Umbilical cord (tissue), 2 donors: ENCODE measurements around the gene PARK7. TPM values are rescaled to one million over a fixed set of nuclear protein-coding genes. Genes with fewer than 3 reads are reported as not detected.
"Not testable (repeated sequence)": the region's sequence is repeated elsewhere in the genome, so short reads cannot be mapped to it uniquely, and the experiment has no call there.

Experiments
- DNase-seq: peaks from one replicate; pipeline ENCODE4 v3.0.0-alpha.2; 2015; ENCODE audit warnings: low spot score
- total RNA-seq: library from RNA; depleted of rRNA; stranded (reverse); fragments of >200 nt; gene quantifications from one replicate; pipeline ENCODE4 v1.2.3, GENCODE V29; 2014; ENCODE audit warnings: low replicate concordance; ENCODE audit not compliant: insufficient read depth

The PARK7 gene
- total RNA-seq, 1 donor from 2014 or later: 160 TPM

DNA sequence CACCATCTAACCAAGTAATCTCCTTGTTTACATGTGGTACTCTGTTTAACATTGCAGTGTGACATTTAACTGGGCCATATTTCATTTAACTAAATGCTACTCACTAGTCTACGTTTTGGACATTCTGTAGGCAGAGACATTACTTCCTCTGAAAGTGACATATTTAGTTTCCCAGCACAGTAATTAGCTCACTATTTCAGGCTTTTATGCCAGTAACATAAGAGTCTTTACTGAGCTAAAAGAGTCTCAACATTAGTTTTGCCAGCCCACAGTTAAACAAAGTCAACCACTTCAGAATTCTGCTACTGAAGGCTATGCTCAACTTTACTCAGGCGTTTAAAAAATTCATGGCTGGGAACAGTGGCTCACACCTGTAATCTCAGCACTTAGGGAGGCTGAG is 18.3 kb upstream of the PARK7 start:
- no peak for DNase-seq

DNA sequence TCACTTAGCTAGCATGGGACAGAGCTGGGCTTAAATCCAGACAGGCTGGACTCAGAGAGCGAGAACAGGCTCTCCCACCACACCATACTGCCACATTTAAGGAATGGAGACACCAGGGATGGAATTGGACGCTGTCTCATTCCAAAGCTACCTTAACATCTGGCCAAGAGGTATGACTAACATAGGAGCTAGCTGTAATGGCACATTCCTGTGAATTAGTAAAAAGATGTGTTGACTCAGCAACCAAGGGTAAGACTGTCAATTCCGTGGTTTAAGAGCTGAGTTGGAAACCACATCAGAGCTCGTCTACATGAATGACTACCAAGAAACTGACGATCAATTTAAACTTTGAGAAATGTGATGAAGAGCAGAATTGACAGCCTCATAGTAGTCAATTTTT is 12.6 kb upstream of the PARK7 start:
- no peak for DNase-seq

DNA sequence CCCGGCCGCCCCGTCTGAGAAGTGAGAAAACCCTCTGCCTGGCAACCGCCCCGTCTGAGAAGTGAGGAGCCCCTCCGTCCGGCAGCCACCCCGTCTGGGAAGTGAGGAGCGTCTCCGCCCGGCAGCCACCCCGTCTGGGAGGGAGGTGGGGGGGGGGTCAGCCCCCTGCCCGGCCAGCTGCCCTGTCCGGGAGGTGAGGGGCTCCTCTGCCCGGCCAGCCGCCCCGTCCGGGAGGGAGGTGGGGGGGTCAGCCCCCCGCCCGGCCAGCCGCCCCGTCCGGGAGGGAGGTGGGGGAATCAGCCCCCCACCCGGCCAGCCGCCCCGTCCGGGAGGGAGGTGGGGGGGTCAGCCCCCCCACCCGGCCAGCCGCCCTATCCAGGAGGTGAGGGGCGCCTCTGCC is 8.7 kb upstream of the PARK7 start:
- not testable (repeated sequence) for DNase-seq

DNA sequence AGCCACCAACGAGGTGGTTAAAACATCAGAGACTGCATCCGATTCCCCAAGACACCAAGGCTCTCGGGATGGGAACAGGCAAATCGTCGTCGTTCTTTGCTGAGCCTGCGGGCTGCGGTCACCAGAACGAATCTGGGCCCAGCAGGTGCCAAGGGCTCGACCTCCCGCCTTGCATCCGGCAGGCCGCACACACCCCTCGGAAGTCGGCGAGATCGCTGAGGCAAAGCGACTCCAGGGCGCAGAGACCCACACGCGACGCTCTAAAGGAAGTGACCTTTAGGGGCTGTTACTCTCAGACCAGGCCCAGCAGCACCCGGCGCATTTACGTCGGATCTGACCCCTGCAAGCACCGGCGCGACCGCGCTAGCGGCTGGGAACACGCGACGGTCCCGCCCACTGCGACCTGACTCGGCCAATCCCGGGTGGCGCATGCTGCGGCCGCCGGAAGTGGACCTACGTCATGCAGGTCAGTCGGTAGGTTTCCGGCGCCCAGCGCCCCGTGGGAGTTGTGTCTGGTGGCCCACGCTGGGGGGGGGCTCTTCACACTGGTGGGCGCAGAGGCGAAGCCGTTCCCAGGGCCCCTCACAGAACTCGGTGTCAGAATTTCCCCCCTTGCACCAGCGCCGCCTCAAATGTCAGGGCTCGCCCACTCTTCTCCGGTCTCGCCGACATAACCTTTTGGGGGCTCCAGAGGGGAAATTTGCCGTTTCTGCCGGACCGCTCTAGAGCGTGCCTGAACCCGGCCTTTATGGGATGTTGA is 7.5 kb upstream of the PARK7 start:
- DNase-seq: peak; percentile 94

DNA sequence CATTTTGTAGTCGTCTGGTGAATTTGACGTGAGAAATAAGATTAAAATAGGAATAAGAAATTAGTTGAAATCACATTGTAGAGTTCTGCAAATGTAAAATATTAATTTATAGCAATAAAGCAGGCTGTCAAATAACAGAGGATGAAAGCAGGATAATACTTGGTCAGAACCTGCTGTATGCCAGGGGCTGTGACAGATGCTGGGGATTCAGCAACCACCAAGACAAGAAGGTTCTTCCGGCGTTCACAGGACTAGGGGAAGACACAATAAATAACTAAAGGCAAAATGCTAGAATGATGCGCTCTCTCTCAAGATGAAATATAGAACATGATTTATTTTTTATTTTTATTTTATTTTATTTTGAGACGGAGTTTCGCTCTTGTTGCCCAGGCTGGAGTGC is 6.8 kb upstream of the PARK7 start:
- no peak for DNase-seq

DNA sequence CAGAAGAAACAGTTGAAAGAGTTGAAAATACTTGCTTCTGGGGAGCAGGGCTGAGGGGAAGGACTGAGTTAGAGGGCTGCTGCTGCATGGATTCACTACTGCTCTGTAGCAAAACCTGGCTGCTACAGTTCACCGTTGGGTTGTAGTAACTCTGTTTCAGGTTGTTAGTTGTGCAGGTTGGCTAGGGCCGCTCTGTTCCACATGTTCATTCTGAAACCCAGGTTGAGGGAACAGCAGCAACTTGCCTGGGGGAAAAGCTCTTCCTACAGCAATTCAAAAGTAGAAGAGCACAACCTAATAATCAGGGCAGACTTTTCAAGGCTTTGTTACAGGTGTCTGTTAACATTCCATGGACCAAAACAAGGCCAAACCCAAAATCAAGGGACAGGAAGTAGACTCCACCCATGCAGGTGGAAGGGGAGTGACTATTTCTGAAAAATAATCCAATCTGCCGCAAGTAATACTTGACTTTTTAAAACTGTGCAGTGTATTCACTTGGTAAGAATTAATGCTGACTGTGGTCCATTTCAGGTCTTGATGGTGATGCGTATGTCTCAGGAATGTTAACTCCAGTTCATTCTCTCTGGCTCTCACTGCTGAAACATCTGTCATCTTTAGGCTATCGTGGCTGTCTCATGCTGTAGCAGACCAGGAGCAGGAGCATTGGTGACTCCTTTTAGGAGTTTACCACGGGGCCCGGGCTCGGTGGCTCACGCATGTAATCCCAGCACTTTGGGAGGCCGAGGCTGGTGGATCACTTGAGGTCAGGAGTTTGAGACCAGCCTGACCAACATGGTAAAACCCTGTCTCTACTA is 5.1 kb upstream of the PARK7 start:
- DNase-seq: no peak

DNA sequence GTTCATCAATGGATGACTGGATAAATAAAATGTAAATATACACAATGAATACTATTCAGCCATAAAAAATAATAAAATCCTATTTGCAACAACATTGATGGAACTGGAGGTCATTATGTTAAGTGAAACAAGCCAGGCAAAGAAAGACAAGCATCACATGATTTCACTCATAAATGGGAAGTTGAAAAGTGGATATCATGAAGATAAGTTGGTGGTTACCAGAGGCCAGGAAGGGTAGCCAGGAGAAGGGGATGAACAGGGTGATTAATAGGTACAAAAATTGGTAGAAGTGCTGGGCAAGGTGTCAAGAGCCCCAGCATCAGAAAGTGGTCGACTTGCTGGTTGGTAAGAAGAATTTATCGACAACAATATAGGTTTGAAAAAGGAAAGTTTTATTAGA is 1.3 kb upstream of the PARK7 start:
- no peak for DNase-seq

DNA sequence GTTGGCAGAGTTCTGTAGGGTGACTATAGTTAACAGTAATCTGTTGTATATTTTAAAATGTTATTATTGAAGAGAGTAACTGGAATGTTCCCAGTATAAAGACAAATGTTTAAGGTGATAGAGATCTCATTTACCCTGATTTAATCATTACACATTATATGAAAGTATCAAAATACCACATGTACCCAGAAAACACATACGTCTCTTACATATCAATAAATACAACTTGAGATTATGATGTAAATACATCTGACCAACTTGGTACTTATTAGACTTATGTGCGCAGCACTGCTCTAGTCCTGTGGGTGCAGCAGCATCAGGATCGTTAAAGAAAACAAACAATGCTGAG is 670 bp upstream of the PARK7 start:
- no peak for DNase-seq

DNA sequence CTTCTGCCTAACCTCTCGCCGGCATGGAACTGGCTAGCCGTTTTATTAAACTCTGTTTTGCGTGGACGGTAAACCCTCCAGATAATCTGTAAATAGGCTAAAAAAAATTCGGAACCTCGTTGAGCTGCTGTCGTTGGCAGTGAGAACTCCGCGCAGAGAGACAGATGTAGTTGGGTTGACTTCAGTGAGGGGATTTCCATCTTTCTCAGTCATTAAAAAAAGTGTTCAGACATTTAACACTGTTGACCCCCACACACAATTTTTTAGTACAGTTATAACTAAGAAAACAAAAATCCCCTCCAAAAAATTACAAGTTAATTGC is 464 bp downstream of the PARK7 start:
- DNase-seq: no peak

DNA sequence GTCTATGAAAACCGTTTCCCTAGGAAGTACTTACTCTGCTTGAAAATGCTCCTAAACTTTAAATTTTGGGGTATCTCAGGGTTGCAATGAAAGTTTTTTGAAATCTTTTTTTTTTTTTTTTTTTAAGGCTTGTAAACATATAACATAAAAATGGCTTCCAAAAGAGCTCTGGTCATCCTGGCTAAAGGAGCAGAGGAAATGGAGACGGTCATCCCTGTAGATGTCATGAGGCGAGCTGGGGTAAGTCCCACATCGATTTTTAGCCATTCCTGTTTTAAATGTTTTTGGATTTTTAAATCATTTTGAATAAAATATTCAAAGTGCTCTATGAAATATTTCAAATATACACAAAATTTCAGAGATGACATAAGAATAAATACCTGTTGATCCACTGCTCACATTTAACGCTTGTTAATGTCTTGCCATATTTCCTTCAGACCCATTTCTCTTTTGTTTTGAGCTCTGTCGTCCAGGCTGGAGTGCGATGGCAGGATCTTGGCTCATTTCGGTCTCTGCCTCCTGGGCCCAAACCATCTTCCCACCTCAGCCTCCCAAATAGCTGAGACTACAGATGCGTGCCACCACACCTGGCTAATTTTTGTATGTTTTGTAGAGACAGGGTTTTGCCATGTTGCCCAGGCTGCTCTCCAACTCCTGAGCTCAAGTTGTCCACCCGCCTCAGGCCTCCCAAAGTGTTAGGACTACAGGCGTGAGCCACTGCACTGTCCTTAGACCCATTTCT is 1.3 kb downstream of the PARK7 start:
- no peak for DNase-seq

DNA sequence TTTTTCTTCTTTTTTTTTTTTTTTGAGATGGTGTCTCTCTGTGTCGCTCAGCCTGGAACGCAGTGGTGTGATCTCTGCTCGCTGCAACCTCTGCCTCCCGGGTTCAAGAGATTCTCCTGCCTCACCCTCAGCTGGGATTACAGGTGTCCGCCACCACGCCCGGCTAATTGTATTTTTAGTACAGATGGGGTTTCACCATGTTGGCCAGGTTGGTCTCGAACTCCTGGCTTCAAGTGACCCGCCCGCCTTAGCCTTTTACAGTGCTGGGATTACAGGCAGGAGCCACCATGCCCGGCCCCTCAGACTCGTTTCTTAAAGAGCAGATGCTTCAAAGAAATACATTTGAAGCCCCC is 1.8 kb downstream of the PARK7 start:
- DNase-seq: not testable (repeated sequence)

DNA sequence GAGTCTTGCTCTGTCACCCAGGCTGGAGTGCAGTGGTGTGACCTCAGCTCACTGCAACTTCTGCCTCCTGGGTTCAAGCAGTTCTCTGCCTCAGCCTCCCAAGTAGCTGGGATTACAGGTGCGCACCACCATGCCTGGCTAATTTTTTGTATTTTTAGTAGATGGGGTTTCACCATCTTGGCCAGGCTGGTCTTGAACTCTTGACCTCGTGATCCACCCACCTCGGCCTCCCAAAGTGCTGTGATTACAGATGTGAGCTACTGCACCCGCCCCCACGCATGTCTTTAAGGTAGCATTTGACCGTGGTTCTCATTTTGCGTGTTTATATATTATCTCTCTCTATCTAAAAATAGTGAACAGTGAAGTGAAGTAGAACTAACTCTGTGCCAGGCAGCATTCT is 2.3 kb downstream of the PARK7 start:
- DNase-seq: not testable (repeated sequence)

DNA sequence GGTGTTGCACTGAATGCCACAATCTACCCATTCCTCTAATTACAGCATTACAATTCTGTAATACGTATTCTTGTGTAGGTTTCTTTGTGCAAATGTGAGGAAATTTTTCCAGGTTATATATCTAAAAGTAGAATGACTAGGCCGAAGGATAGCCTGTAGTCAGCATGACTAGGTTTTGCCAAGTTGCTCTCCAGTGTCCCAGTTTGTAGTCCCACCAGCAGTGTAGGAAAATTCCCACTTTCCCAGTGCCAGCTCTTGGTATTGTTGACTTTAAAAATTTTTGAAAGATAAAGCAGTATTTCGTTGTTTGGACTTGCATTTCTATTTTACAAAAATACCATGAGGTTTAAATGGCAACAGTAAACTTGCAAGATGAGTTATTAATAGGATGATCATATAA is 3.0 kb downstream of the PARK7 start:
- no peak for DNase-seq

DNA sequence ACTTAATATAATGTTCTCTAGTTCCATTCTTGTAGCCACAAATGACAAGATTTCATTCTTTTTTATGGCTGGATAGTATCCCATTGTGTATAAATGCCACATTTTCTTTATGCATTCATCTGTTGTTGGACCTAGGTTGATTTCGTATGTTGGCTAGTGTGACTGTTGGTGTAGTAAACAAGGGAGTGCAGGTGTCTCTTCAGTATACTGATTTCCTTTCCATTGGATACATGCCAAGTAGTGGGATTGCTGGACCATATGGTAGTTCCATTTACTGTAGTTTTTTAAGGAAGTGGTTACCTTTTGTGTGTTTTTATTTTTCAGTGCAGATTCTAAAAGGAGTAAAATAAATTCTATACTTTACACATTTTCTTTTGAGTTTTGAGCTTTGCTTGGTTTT is 5.7 kb downstream of the PARK7 start:
- no peak for DNase-seq

DNA sequence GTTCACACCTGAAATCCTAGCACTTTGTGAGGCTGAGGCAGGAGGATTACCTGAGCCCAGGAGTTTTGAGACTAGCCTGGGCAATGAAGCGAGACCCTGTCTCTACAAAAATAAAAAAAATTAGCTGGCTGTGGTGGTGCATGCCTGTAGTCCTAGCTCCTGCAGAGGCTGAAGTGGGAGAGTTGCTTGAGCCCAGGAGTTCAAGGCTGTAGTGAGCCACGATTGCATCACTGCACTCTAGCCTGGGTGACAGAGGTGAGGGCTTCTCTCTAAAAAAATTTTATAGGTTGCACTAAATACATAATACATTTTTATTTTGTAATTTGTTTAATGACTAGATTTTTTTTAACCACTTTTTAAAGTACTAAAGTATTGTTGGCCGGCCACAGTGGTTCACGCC is 6.1 kb downstream of the PARK7 start:
- DNase-seq: no peak

DNA sequence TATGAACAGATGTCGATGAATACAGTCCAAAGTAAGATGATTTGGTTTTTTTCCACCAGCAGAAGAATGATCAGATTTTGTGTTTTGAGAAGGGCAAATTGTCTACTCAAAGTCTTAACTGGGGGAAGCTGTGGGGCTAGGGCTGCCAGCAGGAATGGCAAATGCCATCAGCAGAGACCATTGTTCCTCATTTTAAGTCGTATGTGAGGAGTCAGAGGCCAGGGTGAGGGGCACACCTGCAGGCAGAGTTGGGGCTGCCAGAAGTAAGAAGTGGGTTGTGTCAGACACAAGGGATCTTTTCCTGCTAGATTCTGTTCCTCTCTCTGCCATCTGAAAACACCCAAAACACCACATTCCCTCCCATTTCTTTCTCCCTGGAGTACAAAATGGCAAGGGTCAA is 8.7 kb downstream of the PARK7 start:
- no peak for DNase-seq

DNA sequence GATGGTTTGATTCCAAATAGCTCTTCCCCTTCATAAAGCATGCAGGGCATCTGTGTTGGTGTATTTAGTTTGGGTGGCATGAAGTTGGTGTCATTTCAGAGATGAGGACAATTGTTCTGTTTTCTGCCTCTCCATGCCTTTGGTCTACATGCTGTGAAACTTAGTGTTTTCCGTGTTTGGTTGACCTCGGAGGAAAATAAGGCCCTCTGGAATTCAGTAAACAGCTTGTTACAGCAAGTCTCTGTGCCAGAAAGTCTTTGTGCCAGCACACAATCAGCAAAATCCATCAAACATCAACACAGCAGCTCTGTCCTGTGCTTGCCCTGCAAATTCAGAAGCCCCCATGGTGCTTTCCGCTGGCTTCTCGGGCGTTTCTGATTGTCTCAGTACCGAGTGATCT is 9.5 kb downstream of the PARK7 start:
- no peak for DNase-seq

DNA sequence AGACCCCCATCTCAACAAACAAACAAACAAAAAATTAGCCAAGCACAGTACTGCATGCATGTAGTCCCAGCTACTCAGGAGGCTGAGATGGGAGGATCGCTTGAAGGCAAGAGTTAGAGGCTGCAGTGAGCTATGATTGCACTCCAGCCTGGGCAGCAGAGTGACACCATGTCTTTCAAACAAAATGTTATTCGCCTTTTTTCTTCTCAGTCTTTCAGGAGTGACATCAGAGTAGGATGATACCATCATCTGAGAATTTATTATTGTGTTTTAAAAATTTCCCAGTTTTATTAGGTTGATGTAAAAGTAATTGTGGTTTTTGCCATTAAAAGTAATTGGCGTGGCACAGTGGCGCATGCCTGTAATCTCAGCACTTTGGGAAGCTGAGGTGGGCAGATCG is 10.8 kb downstream of the PARK7 start:
- DNase-seq: no peak

DNA sequence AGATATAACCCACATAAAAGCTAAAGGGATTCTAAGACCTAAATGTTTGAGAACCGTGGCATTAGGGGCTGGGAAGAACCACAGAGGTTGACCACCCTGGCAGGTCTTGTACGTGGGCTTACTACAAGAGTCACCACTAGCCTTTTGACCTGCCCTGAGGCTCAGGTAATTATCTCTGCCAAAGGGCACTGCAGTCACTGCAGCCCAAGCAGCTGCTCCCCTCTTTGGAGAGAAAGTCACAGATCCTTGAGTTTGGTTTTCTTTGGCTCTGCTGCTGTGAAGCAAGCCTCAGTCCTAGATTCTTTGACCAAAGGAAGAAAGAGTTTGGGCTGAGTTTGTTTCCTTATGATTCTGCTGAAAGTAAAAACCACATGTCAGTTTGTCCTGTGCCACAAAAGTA is 11.6 kb downstream of the PARK7 start:
- no peak for DNase-seq

DNA sequence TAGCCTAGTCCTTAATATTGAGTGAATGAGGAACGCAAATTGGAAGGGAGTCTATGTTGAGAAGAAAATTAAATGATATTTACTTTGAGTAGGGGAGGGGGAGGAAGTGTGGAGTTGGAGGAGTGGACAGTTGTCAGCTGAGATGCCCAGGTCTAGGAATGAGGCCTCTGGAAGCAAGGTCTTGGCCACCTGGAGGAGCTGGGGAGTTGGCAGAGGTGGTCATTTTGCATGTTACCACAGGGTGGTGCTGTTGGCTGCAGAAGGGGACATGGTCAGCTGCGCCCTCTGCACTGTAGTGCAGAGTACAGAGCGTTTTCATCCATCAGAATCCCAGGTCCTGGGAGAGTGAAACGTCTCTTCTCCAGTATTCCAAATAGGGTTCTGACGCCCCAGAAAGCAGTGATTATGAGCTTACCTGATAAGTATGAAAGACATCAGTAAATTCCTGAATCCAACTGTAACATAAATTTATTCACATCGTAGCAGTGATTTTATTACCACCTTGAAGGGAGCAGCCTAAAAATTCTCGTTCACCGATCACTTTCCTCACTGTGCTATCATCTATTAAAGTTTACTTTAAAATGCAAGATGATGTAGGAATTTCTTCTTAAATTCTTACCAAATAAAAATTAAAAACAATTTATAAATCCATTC is 13.8 kb downstream of the PARK7 start:
- peak; percentile 41 for DNase-seq

DNA sequence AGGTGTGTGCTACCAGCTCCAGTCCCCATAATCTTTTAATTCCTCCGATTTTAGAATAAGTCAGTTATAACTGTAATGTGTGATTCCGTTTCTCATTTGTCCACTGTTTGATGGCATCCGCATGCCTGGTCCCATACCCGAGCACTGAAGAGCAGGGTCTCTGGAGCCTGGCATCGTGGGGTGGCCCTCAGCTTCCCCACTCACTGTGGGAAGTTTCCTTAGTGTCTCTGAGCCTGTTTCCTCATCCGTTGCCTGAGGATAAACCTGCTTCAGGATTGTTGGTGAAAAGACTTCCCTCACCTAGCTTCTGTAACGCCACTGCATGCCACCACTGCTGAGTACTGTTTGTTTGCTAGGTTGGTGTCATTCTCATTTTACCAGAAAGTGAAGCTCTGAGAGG is 19.5 kb downstream of the PARK7 start:
- no peak for DNase-seq

DNA sequence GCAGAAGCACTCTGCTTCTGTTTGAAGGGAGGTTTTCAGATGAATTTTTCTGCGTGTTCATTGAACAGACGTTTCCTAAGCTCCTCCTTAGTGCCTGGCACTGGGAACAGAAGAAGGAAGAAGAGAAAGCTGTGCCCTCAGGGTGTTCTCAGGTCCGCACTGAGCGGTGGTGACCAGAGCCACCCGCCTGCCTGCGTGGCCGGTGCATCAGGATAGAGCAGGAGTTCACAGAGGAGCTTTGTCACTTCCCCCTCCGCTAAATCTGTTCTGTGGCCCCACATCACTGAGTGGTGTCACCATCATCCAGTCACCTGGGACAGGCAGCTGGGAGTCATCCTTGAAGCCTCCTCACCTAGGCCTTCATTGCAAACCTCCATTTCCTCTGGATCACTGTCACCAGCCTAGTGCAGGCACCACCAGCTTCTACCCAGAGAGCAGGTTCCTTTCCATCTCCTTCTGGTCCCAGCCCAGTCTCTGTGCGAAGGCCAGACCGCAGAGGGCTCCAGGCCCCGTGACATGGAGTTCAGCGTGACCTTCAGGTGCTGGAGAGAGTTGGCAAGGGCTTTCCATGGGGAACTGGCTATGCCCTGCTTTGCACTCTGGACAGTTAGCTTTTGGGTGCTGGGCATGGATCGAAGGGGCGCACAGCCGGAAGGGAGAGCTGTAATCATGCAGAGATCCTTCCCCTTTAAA is 21.7 kb downstream of the PARK7 start:
- no peak for DNase-seq
